Rectal smooth muscle tissue (tissue), 1 donor: ENCODE data around the gene ACAP3.
A peak's percentile ranks its signal among the peaks of the same experiment; 100 is the strongest.

Experiments used
- H3K27ac ChIP-seq: one replicate; pipeline ENCODE4 v1.7.0; 2013; ENCODE audit warnings: low read depth, low read length, inconsistent platforms
- H3K27me3 ChIP-seq: one replicate; pipeline ENCODE4 v1.7.0; 2013; ENCODE audit warnings: low read length; ENCODE audit not compliant: control insufficient read depth, insufficient read depth
- H3K36me3 ChIP-seq: one replicate; pipeline ENCODE4 v1.7.0; 2013; ENCODE audit warnings: low read length; ENCODE audit not compliant: control insufficient read depth, insufficient read depth
- H3K4me1 ChIP-seq: one replicate; pipeline ENCODE4 v1.7.0; 2013; ENCODE audit warnings: low read length; ENCODE audit not compliant: control insufficient read depth, insufficient read depth
- H3K4me3 ChIP-seq: one replicate; pipeline ENCODE4 v1.7.0; 2013; ENCODE audit warnings: low read length
- H3K9ac ChIP-seq: one replicate; pipeline ENCODE4 v1.7.0; 2013; ENCODE audit warnings: low read length

ACAP3 gene

GRCh38 chr1:1305300-1306069 lies 2.2 kb downstream of the ACAP3 start:
- peaks cover 28% of the 10 kb centered on the region for H3K4me1 ChIP-seq

GRCh38 chr1:1304331-1305299 lies 3.1 kb downstream of the ACAP3 start:
- peak overlapping the region; percentile 69 for H3K27ac ChIP-seq
- peaks cover 28% of the 10 kb centered on the region for H3K4me1 ChIP-seq
- no peaks in the 10 kb centered on the region for H3K36me3 ChIP-seq
- H3K4me3 ChIP-seq: peak overlapping the region; percentile 66
- H3K9ac ChIP-seq: peak overlapping the region; percentile 33
- H3K27me3 ChIP-seq: no peaks in the 10 kb centered on the region

More at GRCh38 chr1:1305300-1306069, 2.2 kb downstream of the ACAP3 start:
- Histone ChIP-seq H3K36me3 (peaks cover 3% of the 10 kb centered on the region), H3K27me3 (no peaks in the 10 kb centered on the region), H3K27ac (peak overlapping the region; percentile 69), H3K9ac (peak overlapping the region; percentile 33), H3K4me3 (peak overlapping the region; percentile 66)

GRCh38 chr1:1303736-1304135 lies 4.0 kb downstream of the ACAP3 start:
- H3K4me1 ChIP-seq: peaks cover 22% of the 10 kb centered on the region
- H3K36me3 ChIP-seq: no peaks in the 10 kb centered on the region
- H3K27me3 ChIP-seq: no peaks in the 10 kb centered on the region
- H3K27ac ChIP-seq: no peak overlapping the region
- H3K9ac ChIP-seq: no peak overlapping the region
- no peak overlapping the region for H3K4me3 ChIP-seq

- H3K27me3 ChIP-seq: no peaks in the 10 kb centered on the region
- no peak overlapping the region for H3K27ac ChIP-seq
- no peaks in the 10 kb centered on the region for H3K36me3 ChIP-seq
- H3K4me3 ChIP-seq: no peak overlapping the region
- H3K4me1 ChIP-seq: peaks cover 22% of the 10 kb centered on the region
- H3K9ac ChIP-seq: no peak overlapping the region
These were observed 4.7 kb downstream of the ACAP3 start for GRCh38 chr1:1302951-1303509.

- Histone ChIP-seq H3K4me1 (peaks cover 22% of the 10 kb centered on the region), H3K36me3 (no peaks in the 10 kb centered on the region), H3K27me3 (no peaks in the 10 kb centered on the region), H3K9ac (no peak overlapping the region), H3K27ac (no peak overlapping the region), H3K4me3 (no peak overlapping the region)
These were observed 5.7 kb downstream of the ACAP3 start for GRCh38 chr1:1302006-1302430.

- Histone ChIP-seq H3K9ac (no peak overlapping the region), H3K27ac (no peak overlapping the region), H3K36me3 (no peaks in the 10 kb centered on the region), H3K4me1 (peaks cover 12% of the 10 kb centered on the region), H3K4me3 (no peak overlapping the region), H3K27me3 (no peaks in the 10 kb centered on the region)
These were observed 7.4 kb downstream of the ACAP3 start for GRCh38 chr1:1300352-1300739.

- H3K4me1 ChIP-seq: peaks cover 8% of the 10 kb centered on the region
- H3K9ac ChIP-seq: no peak overlapping the region
- no peak overlapping the region for H3K4me3 ChIP-seq
- H3K27ac ChIP-seq: no peak overlapping the region
- H3K36me3 ChIP-seq: no peaks in the 10 kb centered on the region
- H3K27me3 ChIP-seq: no peaks in the 10 kb centered on the region
These were observed 7.9 kb downstream of the ACAP3 start for GRCh38 chr1:1299686-1300351.

GRCh38 chr1:1298861-1299685 lies 8.7 kb downstream of the ACAP3 start:
- H3K4me1 ChIP-seq: peaks cover 3% of the 10 kb centered on the region
- no peaks in the 10 kb centered on the region for H3K27me3 ChIP-seq
- no peaks in the 10 kb centered on the region for H3K36me3 ChIP-seq
- H3K27ac ChIP-seq: no peak overlapping the region
- H3K9ac ChIP-seq: no peak overlapping the region
- no peak overlapping the region for H3K4me3 ChIP-seq

- Histone ChIP-seq H3K36me3 (no peaks in the 10 kb centered on the region), H3K4me1 (no peaks in the 10 kb centered on the region), H3K27ac (no peak overlapping the region), H3K27me3 (no peaks in the 10 kb centered on the region), H3K4me3 (no peak overlapping the region), H3K9ac (no peak overlapping the region)
These were observed 9.8 kb downstream of the ACAP3 start for GRCh38 chr1:1297802-1298424.

- Histone ChIP-seq H3K9ac (no peak overlapping the region), H3K27me3 (no peaks in the 10 kb centered on the region), H3K4me1 (no peaks in the 10 kb centered on the region), H3K4me3 (no peak overlapping the region), H3K27ac (no peak overlapping the region), H3K36me3 (no peaks in the 10 kb centered on the region)
These were observed 11.4 kb downstream of the ACAP3 start for GRCh38 chr1:1296070-1297061.
